ENCODE data around the gene TBC1D5.
A peak's percentile ranks its signal among the peaks of the same experiment; 100 is the strongest.

TBC1D5 gene

GRCh38 chr3:17201538-17201937, 540.9 kb downstream of the TBC1D5 start:
- H3K4me3 ChIP-seq (ENCODE audit: low read length): no peak overlapping the region
- no peaks in the 10 kb centered on the region for H3K79me2 ChIP-seq (ENCODE audit: control insufficient read depth, low read length)
- TF ChIP-seq EZH2phosphoT487 (IDR thresholded peaks at IDR 0.05; ENCODE audit: borderline replicate concordance, low read length): no peak
- TF ChIP-seq CTCF (IDR thresholded peaks at IDR 0.05; ENCODE audit: low read depth, low read length, poor library complexity, severe bottlenecking): no peak
- no peaks in the 10 kb centered on the region for H4K20me1 ChIP-seq (ENCODE audit: control insufficient read depth, insufficient read depth, low read depth, low read length)
- H3F3A ChIP-seq (ENCODE audit: control insufficient read depth, insufficient read depth): no peaks in the 10 kb centered on the region
- H3K27me3 ChIP-seq (ENCODE audit: control insufficient read depth, low read length): no peaks in the 10 kb centered on the region
- peaks cover 13% of the 10 kb centered on the region for H3K4me1 ChIP-seq (ENCODE audit: control insufficient read depth, low read length)
- peaks cover 17% of the 10 kb centered on the region; the same call in 1 of the 2 replicates for H3K36me3 ChIP-seq (ENCODE audit: control insufficient read depth, low read length)
- peaks cover 13% of the 10 kb centered on the region; the same call in 1 of the 2 replicates for H3K9me3 ChIP-seq (ENCODE audit: control insufficient read depth, insufficient read depth, low read length)
- H3K27ac ChIP-seq (ENCODE audit: low read depth, low read length): no peak overlapping the region
- no peak overlapping the region for H3K4me2 ChIP-seq (ENCODE audit: low read length)
- no peaks in the 10 kb centered on the region for H3K9me2 ChIP-seq (replicated peaks; ENCODE audit: control insufficient read depth, low read length)

- TF ChIP-seq CTCF (IDR thresholded peaks at IDR 0.05; ENCODE audit: low read depth, low read length, poor library complexity, severe bottlenecking): peak; percentile 41
- TF ChIP-seq EZH2phosphoT487 (IDR thresholded peaks at IDR 0.05; ENCODE audit: borderline replicate concordance, low read length): no peak
- peaks cover 49% of the 10 kb centered on the region for H3K4me1 ChIP-seq (ENCODE audit: control insufficient read depth, low read length)
These were observed 546.4 kb downstream of the TBC1D5 start for GRCh38 chr3:17195856-17196604.

GRCh38 chr3:17195192-17195611, 547.2 kb downstream of the TBC1D5 start:
- Histone ChIP-seq H3F3A (ENCODE audit: control insufficient read depth, insufficient read depth) (no peaks in the 10 kb centered on the region), H3K36me3 (ENCODE audit: control insufficient read depth, low read length) (no peaks in the 10 kb centered on the region), H3K27me3 (ENCODE audit: control insufficient read depth, low read length) (no peaks in the 10 kb centered on the region), H3K4me3 (ENCODE audit: low read length) (peak overlapping the region; percentile 22), H3K9me2 (replicated peaks; ENCODE audit: control insufficient read depth, low read length) (no peaks in the 10 kb centered on the region), H3K9me3 (ENCODE audit: control insufficient read depth, insufficient read depth, low read length) (no peaks in the 10 kb centered on the region), H3K4me2 (ENCODE audit: low read length) (peak overlapping the region; percentile 45), H4K20me1 (ENCODE audit: control insufficient read depth, insufficient read depth, low read depth, low read length) (no peaks in the 10 kb centered on the region), H3K4me1 (ENCODE audit: control insufficient read depth, low read length) (peaks cover 56% of the 10 kb centered on the region), H3K27ac (ENCODE audit: low read depth, low read length) (peak overlapping the region; percentile 30), H3K79me2 (ENCODE audit: control insufficient read depth, low read length) (no peaks in the 10 kb centered on the region)
- TF ChIP-seq EZH2phosphoT487 (IDR thresholded peaks at IDR 0.05; ENCODE audit: borderline replicate concordance, low read length): no peak

More at GRCh38 chr3:17195856-17196604, 546.4 kb downstream of the TBC1D5 start:
- Histone ChIP-seq H3K36me3 (ENCODE audit: control insufficient read depth, low read length) (no peaks in the 10 kb centered on the region), H3F3A (ENCODE audit: control insufficient read depth, insufficient read depth) (no peaks in the 10 kb centered on the region), H3K27ac (ENCODE audit: low read depth, low read length) (peak overlapping the region; percentile 30), H3K4me2 (ENCODE audit: low read length) (peak overlapping the region; percentile 45), H4K20me1 (ENCODE audit: control insufficient read depth, insufficient read depth, low read depth, low read length) (no peaks in the 10 kb centered on the region), H3K9me2 (replicated peaks; ENCODE audit: control insufficient read depth, low read length) (no peaks in the 10 kb centered on the region), H3K27me3 (ENCODE audit: control insufficient read depth, low read length) (no peaks in the 10 kb centered on the region), H3K79me2 (ENCODE audit: control insufficient read depth, low read length) (no peaks in the 10 kb centered on the region), H3K4me3 (ENCODE audit: low read length) (peak overlapping the region; percentile 19; the same call in 1 of the 2 replicates), H3K9me3 (ENCODE audit: control insufficient read depth, insufficient read depth, low read length) (no peaks in the 10 kb centered on the region)

- TF ChIP-seq CTCF (IDR thresholded peaks at IDR 0.05; ENCODE audit: low read depth, low read length, poor library complexity, severe bottlenecking) (no peak), EZH2phosphoT487 (IDR thresholded peaks at IDR 0.05; ENCODE audit: borderline replicate concordance, low read length) (no peak)
- no peaks in the 10 kb centered on the region for H3K36me3 ChIP-seq (ENCODE audit: control insufficient read depth, low read length)
- no peaks in the 10 kb centered on the region for H3K27me3 ChIP-seq (ENCODE audit: control insufficient read depth, low read length)
- H3K27ac ChIP-seq (ENCODE audit: low read depth, low read length): no peak overlapping the region
- H3K9me2 ChIP-seq (replicated peaks; ENCODE audit: control insufficient read depth, low read length): no peaks in the 10 kb centered on the region
- no peaks in the 10 kb centered on the region for H3K9me3 ChIP-seq (ENCODE audit: control insufficient read depth, insufficient read depth, low read length)
- no peaks in the 10 kb centered on the region for H4K20me1 ChIP-seq (ENCODE audit: control insufficient read depth, insufficient read depth, low read depth, low read length)
- H3K79me2 ChIP-seq (ENCODE audit: control insufficient read depth, low read length): no peaks in the 10 kb centered on the region
- H3K4me2 ChIP-seq (ENCODE audit: low read length): no peak overlapping the region
- H3F3A ChIP-seq (ENCODE audit: control insufficient read depth, insufficient read depth): no peaks in the 10 kb centered on the region
- peaks cover 56% of the 10 kb centered on the region for H3K4me1 ChIP-seq (ENCODE audit: control insufficient read depth, low read length)
- no peak overlapping the region for H3K4me3 ChIP-seq (ENCODE audit: low read length)
These were observed 548.3 kb downstream of the TBC1D5 start for GRCh38 chr3:17194116-17194515.
